ENCODE measurements around the gene YPEL1. TPM values are rescaled to one million over a fixed set of nuclear protein-coding genes. Genes with fewer than 3 reads are reported as not detected.

Gene YPEL1
- total RNA-seq, 2 donors from 2014 or later, result 1.6 to 3.4 TPM

- DNase-seq (no peak), ATAC-seq (no peak)
- intact Hi-C loops (cut with DNase I, micrococcal nuclease), result no loop called here
These were observed 85.3 kb downstream of the YPEL1 start for GRCh38 chr22:21650280-21650679.

Small RNA genes within 50 kb of the gene (microRNA-seq; reads per million reads assigned to microRNA genes)
- gene MIR130B (956 to 1,156 reads per million in 2 donors), gene MIR301B (0.53 to 1.4 reads per million in 2 donors)

Other genes with a start within 250 kb of the YPEL1 start
- gene RIMBP3C, start 184.3 kb downstream of the YPEL1 start, total RNA-seq, result under 1 TPM in 1 of 2 donors, not detected in 1; 0.28 TPM
- 10 to 100 TPM; 51.5 to 59.6 TPM for gene UBE2L3, start 168.1 kb downstream of the YPEL1 start, total RNA-seq
- gene YDJC, start 105.8 kb downstream of the YPEL1 start, total RNA-seq, result 10 to 100 TPM; 18.9 to 23.2 TPM
- gene CCDC116, start 103.0 kb downstream of the YPEL1 start, total RNA-seq, result under 1 TPM; 0.49 to 0.53 TPM
- 10 to 100 TPM; 29.0 to 46.5 TPM for gene SDF2L1, start 93.5 kb downstream of the YPEL1 start, total RNA-seq
- 10 to 100 TPM; 48.0 to 60.5 TPM for gene PPIL2, start 69.8 kb downstream of the YPEL1 start, total RNA-seq
- gene MAPK1, start 131.9 kb upstream of the YPEL1 start, total RNA-seq, result 100 to 1,000 TPM; 123 to 144 TPM
- gene PPM1F, start 217.1 kb upstream of the YPEL1 start, total RNA-seq, result 10 to 100 TPM; 12.1 to 13.0 TPM
- 10 to 100 TPM; 25.3 to 33.2 TPM for gene TOP3B, start 247.0 kb upstream of the YPEL1 start, total RNA-seq

Data from left colon (tissue), 2 donors.